ENCODE measurements around the gene CEACAM16.

CEACAM16 gene

GRCh38 chr19:44735011-44735410 lies 36.1 kb downstream of the CEACAM16 start:
- Histone ChIP-seq H3K4me3 (ENCODE audit: low read length in 2 of 2) (no peak overlapping the region), H3K36me3 (ENCODE audit: control insufficient read depth in 2 of 2, insufficient read depth in 2 of 2, low read length in 2 of 2) (no peaks in the 10 kb centered on the region)

GRCh38 chr19:44737238-44738071 lies 38.5 kb downstream of the CEACAM16 start:
- no peaks in the 10 kb centered on the region for H3K9me3 ChIP-seq (ENCODE audit: control insufficient read depth in 2 of 2, low read length in 2 of 2)
- H3K4me3 ChIP-seq (ENCODE audit: low read length in 2 of 2), result no peak overlapping the region
- H3K27ac ChIP-seq (ENCODE audit: low read depth in 2 of 2, low read length in 2 of 2), result no peak overlapping the region
- no peaks in the 10 kb centered on the region for H3K36me3 ChIP-seq (ENCODE audit: control insufficient read depth in 2 of 2, insufficient read depth in 2 of 2, low read length in 2 of 2)
- no peaks in the 10 kb centered on the region for H3K27me3 ChIP-seq (ENCODE audit: control insufficient read depth in 2 of 2, insufficient read depth in 2 of 2, low read length in 2 of 2)
- H3K4me1 ChIP-seq (ENCODE audit: control insufficient read depth in 2 of 2, insufficient read depth in 2 of 2, low read length in 2 of 2), result peaks cover 28 to 42% of the 10 kb centered on the region in 2 donors
- no peak overlapping the region for H3K9ac ChIP-seq (ENCODE audit: low read depth in 1 of 2, low read length in 2 of 2)

More at GRCh38 chr19:44735011-44735410, 36.1 kb downstream of the CEACAM16 start:
- peaks cover 13 to 28% of the 10 kb centered on the region in 2 donors for H3K4me1 ChIP-seq (ENCODE audit: control insufficient read depth in 2 of 2, insufficient read depth in 2 of 2, low read length in 2 of 2)
- H3K9ac ChIP-seq (ENCODE audit: low read depth in 1 of 2, low read length in 2 of 2), result peak overlapping the region in 1 of 2 donors; percentile 1
- no peaks in the 10 kb centered on the region for H3K27me3 ChIP-seq (ENCODE audit: control insufficient read depth in 2 of 2, insufficient read depth in 2 of 2, low read length in 2 of 2)
- peak overlapping the region in 1 of 2 donors; percentile 20 for H3K27ac ChIP-seq (ENCODE audit: low read depth in 2 of 2, low read length in 2 of 2)
- no peaks in the 10 kb centered on the region for H3K9me3 ChIP-seq (ENCODE audit: control insufficient read depth in 2 of 2, low read length in 2 of 2)

GRCh38 chr19:44738136-44738535 lies 39.2 kb downstream of the CEACAM16 start:
- H3K4me3 ChIP-seq (ENCODE audit: low read length in 2 of 2), result no peak overlapping the region
- H3K4me1 ChIP-seq (ENCODE audit: control insufficient read depth in 2 of 2, insufficient read depth in 2 of 2, low read length in 2 of 2), result peaks cover 35 to 49% of the 10 kb centered on the region in 2 donors
- H3K9me3 ChIP-seq (ENCODE audit: control insufficient read depth in 2 of 2, low read length in 2 of 2), result no peaks in the 10 kb centered on the region
- H3K27me3 ChIP-seq (ENCODE audit: control insufficient read depth in 2 of 2, insufficient read depth in 2 of 2, low read length in 2 of 2), result no peaks in the 10 kb centered on the region
- no peak overlapping the region for H3K27ac ChIP-seq (ENCODE audit: low read depth in 2 of 2, low read length in 2 of 2)
- no peak overlapping the region for H3K9ac ChIP-seq (ENCODE audit: low read depth in 1 of 2, low read length in 2 of 2)
- H3K36me3 ChIP-seq (ENCODE audit: control insufficient read depth in 2 of 2, insufficient read depth in 2 of 2, low read length in 2 of 2), result no peaks in the 10 kb centered on the region

- H3K27ac ChIP-seq (ENCODE audit: low read depth in 2 of 2, low read length in 2 of 2), result peak overlapping the region; percentile 32
- peaks cover 37 to 53% of the 10 kb centered on the region in 2 donors for H3K4me1 ChIP-seq (ENCODE audit: control insufficient read depth in 2 of 2, insufficient read depth in 2 of 2, low read length in 2 of 2)
- no peaks in the 10 kb centered on the region for H3K9me3 ChIP-seq (ENCODE audit: control insufficient read depth in 2 of 2, low read length in 2 of 2)
- H3K36me3 ChIP-seq (ENCODE audit: control insufficient read depth in 2 of 2, insufficient read depth in 2 of 2, low read length in 2 of 2), result no peaks in the 10 kb centered on the region
- H3K9ac ChIP-seq (ENCODE audit: low read depth in 1 of 2, low read length in 2 of 2), result no peak overlapping the region
- H3K27me3 ChIP-seq (ENCODE audit: control insufficient read depth in 2 of 2, insufficient read depth in 2 of 2, low read length in 2 of 2), result no peaks in the 10 kb centered on the region
- H3K4me3 ChIP-seq (ENCODE audit: low read length in 2 of 2), result peak overlapping the region in 1 of 2 donors; percentile 32
Observed at GRCh38 chr19:44738603-44739558, 39.9 kb downstream of the CEACAM16 start.

GRCh38 chr19:44740351-44740824 lies 41.4 kb downstream of the CEACAM16 start:
- Histone ChIP-seq H3K4me1 (ENCODE audit: control insufficient read depth in 2 of 2, insufficient read depth in 2 of 2, low read length in 2 of 2) (peaks cover 47 to 58% of the 10 kb centered on the region in 2 donors), H3K27ac (ENCODE audit: low read depth in 2 of 2, low read length in 2 of 2) (peak overlapping the region; percentile 93 to 94), H3K4me3 (ENCODE audit: low read length in 2 of 2) (no peak overlapping the region), H3K36me3 (ENCODE audit: control insufficient read depth in 2 of 2, insufficient read depth in 2 of 2, low read length in 2 of 2) (no peaks in the 10 kb centered on the region), H3K9ac (ENCODE audit: low read depth in 1 of 2, low read length in 2 of 2) (peak overlapping the region in 1 of 2 donors; percentile 28), H3K27me3 (ENCODE audit: control insufficient read depth in 2 of 2, insufficient read depth in 2 of 2, low read length in 2 of 2) (no peaks in the 10 kb centered on the region), H3K9me3 (ENCODE audit: control insufficient read depth in 2 of 2, low read length in 2 of 2) (no peaks in the 10 kb centered on the region)

GRCh38 chr19:44741258-44741731 lies 42.3 kb downstream of the CEACAM16 start:
- Histone ChIP-seq H3K9ac (ENCODE audit: low read depth in 1 of 2, low read length in 2 of 2) (peak overlapping the region; percentile 41 to 56), H3K4me3 (ENCODE audit: low read length in 2 of 2) (peak overlapping the region in 1 of 2 donors; percentile 15), H3K27ac (ENCODE audit: low read depth in 2 of 2, low read length in 2 of 2) (peak overlapping the region; percentile 93 to 94), H3K4me1 (ENCODE audit: control insufficient read depth in 2 of 2, insufficient read depth in 2 of 2, low read length in 2 of 2) (peaks cover 55 to 67% of the 10 kb centered on the region in 2 donors), H3K9me3 (ENCODE audit: control insufficient read depth in 2 of 2, low read length in 2 of 2) (no peaks in the 10 kb centered on the region), H3K27me3 (ENCODE audit: control insufficient read depth in 2 of 2, insufficient read depth in 2 of 2, low read length in 2 of 2) (no peaks in the 10 kb centered on the region), H3K36me3 (ENCODE audit: control insufficient read depth in 2 of 2, insufficient read depth in 2 of 2, low read length in 2 of 2) (no peaks in the 10 kb centered on the region)

- peak overlapping the region; percentile 60 to 65 for H3K9ac ChIP-seq (ENCODE audit: low read depth in 1 of 2, low read length in 2 of 2)
- no peaks in the 10 kb centered on the region for H3K36me3 ChIP-seq (ENCODE audit: control insufficient read depth in 2 of 2, insufficient read depth in 2 of 2, low read length in 2 of 2)
- no peaks in the 10 kb centered on the region for H3K27me3 ChIP-seq (ENCODE audit: control insufficient read depth in 2 of 2, insufficient read depth in 2 of 2, low read length in 2 of 2)
- peak overlapping the region; percentile 93 to 94 for H3K27ac ChIP-seq (ENCODE audit: low read depth in 2 of 2, low read length in 2 of 2)
- H3K4me3 ChIP-seq (ENCODE audit: low read length in 2 of 2), result peak overlapping the region; percentile 15 to 20
- no peaks in the 10 kb centered on the region for H3K9me3 ChIP-seq (ENCODE audit: control insufficient read depth in 2 of 2, low read length in 2 of 2)
- peaks cover 60 to 73% of the 10 kb centered on the region in 2 donors for H3K4me1 ChIP-seq (ENCODE audit: control insufficient read depth in 2 of 2, insufficient read depth in 2 of 2, low read length in 2 of 2)
Observed at GRCh38 chr19:44741841-44742329, 42.9 kb downstream of the CEACAM16 start.

GRCh38 chr19:44742330-44743061 lies 43.5 kb downstream of the CEACAM16 start:
- peak overlapping the region; percentile 60 to 65 for H3K9ac ChIP-seq (ENCODE audit: low read depth in 1 of 2, low read length in 2 of 2)
- peak overlapping the region; percentile 14 to 20 for H3K4me3 ChIP-seq (ENCODE audit: low read length in 2 of 2)
- no peaks in the 10 kb centered on the region for H3K27me3 ChIP-seq (ENCODE audit: control insufficient read depth in 2 of 2, insufficient read depth in 2 of 2, low read length in 2 of 2)
- H3K9me3 ChIP-seq (ENCODE audit: control insufficient read depth in 2 of 2, low read length in 2 of 2), result no peaks in the 10 kb centered on the region
- peak overlapping the region; percentile 93 to 94 for H3K27ac ChIP-seq (ENCODE audit: low read depth in 2 of 2, low read length in 2 of 2)
- no peaks in the 10 kb centered on the region for H3K36me3 ChIP-seq (ENCODE audit: control insufficient read depth in 2 of 2, insufficient read depth in 2 of 2, low read length in 2 of 2)
- H3K4me1 ChIP-seq (ENCODE audit: control insufficient read depth in 2 of 2, insufficient read depth in 2 of 2, low read length in 2 of 2), result peaks cover 64 to 78% of the 10 kb centered on the region in 2 donors

- H3K27me3 ChIP-seq (ENCODE audit: control insufficient read depth in 2 of 2, insufficient read depth in 2 of 2, low read length in 2 of 2), result no peaks in the 10 kb centered on the region
- H3K9me3 ChIP-seq (ENCODE audit: control insufficient read depth in 2 of 2, low read length in 2 of 2), result no peaks in the 10 kb centered on the region
- H3K4me3 ChIP-seq (ENCODE audit: low read length in 2 of 2), result peak overlapping the region; percentile 46 to 48
- H3K27ac ChIP-seq (ENCODE audit: low read depth in 2 of 2, low read length in 2 of 2), result peak overlapping the region; percentile 93 to 99
- H3K4me1 ChIP-seq (ENCODE audit: control insufficient read depth in 2 of 2, insufficient read depth in 2 of 2, low read length in 2 of 2), result peaks cover 61 to 78% of the 10 kb centered on the region in 2 donors
- H3K36me3 ChIP-seq (ENCODE audit: control insufficient read depth in 2 of 2, insufficient read depth in 2 of 2, low read length in 2 of 2), result no peaks in the 10 kb centered on the region
- peak overlapping the region; percentile 68 to 74 for H3K9ac ChIP-seq (ENCODE audit: low read depth in 1 of 2, low read length in 2 of 2)
Observed at GRCh38 chr19:44744871-44745332, 46.0 kb downstream of the CEACAM16 start.
